K562 (cell line): Measurements from ENCODE around the gene FAM20B. TPM values are rescaled to one million over a fixed set of nuclear protein-coding genes. Genes with fewer than 3 reads are reported as not detected.

Source experiments
- ATAC-seq: fragments of 200-7000 bp; cut with Tn5 transposase; 3 replicates; pipeline ENCODE4 v1.9.1; 2020; ENCODE audit warnings: moderate library complexity
- BruUV-seq: library from RNA; stranded (reverse); fragments of 400-500 nt; replicated peaks from 2 replicates; lab custom pipeline; 2021; lab: Mats Ljungman, UMichigan
- CTCF ChIA-PET: fragments of 300-600 bp; formaldehyde crosslinking; extraction: SDS; loops from one replicate; lab custom pipeline; 2021; ENCODE audit warnings: low intra/inter-chr PET ratio; lab: Yijun Ruan, JAX
- POLR2A ChIA-PET: fragments of 300-600, 350-650 bp; sonication (Branson Sonifier 250); formaldehyde crosslinking; extraction: SDS; loops from one replicate; lab custom pipeline; 2021; ENCODE audit warnings: antibody characterized with exemption, inconsistent platforms; lab: Yijun Ruan, JAX
- DNase-seq, 4 experiments: peaks; one replicate each; pipeline versions ENCODE4 v3.0.0 to v3.0.0-alpha.2; 2011 to 2018; ENCODE audit warnings: low spot score in 3 of 4, mixed read lengths in 3 of 4; ENCODE audit errors: extremely low read depth in 1 of 4
- FAIRE-seq: peaks from 2 replicates; lab custom pipeline; 2011; peaks lifted over from hg19 to GRCh38; lab: Jason Lieb, UNC
- H2AFZ ChIP-seq: 2 replicates; pipeline ENCODE4 v1.6.0; 2011; ENCODE audit warnings: low read depth, low read length, control low read depth, inconsistent platforms
- H3K27ac ChIP-seq: fragments of 200-600 bp; 3 replicates; pipeline ENCODE4 v1.8.0; 2011; ENCODE audit warnings: low read depth, mild to moderate bottlenecking, control low read depth, inconsistent platforms, low read length, moderate library complexity, mixed read lengths; ENCODE audit errors: extremely low read depth
- H3K27me3 ChIP-seq, 2 experiments: fragments of 300-600 bp in 1 of 2; 2 replicates in 1 of 2; 3 replicates in 1 of 2; pipeline versions ENCODE4 v1.6.0 to v1.8.0; 2011; ENCODE audit warnings: inconsistent platforms in 2 of 2, low read length in 2 of 2, mild to moderate bottlenecking in 1 of 2, mixed read lengths in 1 of 2, moderate library complexity in 1 of 2; ENCODE audit not compliant: control insufficient read depth in 2 of 2, insufficient read depth in 2 of 2
- H3K36me3 ChIP-seq: fragments of 300-600 bp; 3 replicates; pipeline ENCODE4 v1.8.0; 2011; ENCODE audit warnings: mild to moderate bottlenecking, low read length, inconsistent platforms; ENCODE audit not compliant: control insufficient read depth, insufficient read depth
- H3K4me1 ChIP-seq, 2 experiments: fragments of 200-600 bp in 1 of 2; replicated peaks in 1 of 2; 2 replicates in 1 of 2; 3 replicates in 1 of 2; pipeline versions ENCODE4 v1.5.1 to v1.8.0; 2011; ENCODE audit warnings: inconsistent platforms in 2 of 2, low read length in 2 of 2, mild to moderate bottlenecking in 1 of 2, mixed read lengths in 1 of 2, moderate library complexity in 1 of 2; ENCODE audit not compliant: control insufficient read depth in 2 of 2, insufficient read depth in 2 of 2
- H3K4me2 ChIP-seq: 2 replicates; pipeline ENCODE4 v1.6.1; 2011; ENCODE audit warnings: low read length, control low read depth, inconsistent platforms, mixed read lengths; ENCODE audit not compliant: insufficient read depth
- H3K4me3 ChIP-seq: fragments of 200-600 bp; sonication (generic), shearing (Covaris generic); 2 replicates; pipeline ENCODE4 v1.5.1; 2016; ENCODE audit warnings: control low read depth, inconsistent platforms
- H3K79me2 ChIP-seq: fragments of 200-600 bp; 3 replicates; pipeline ENCODE4 v1.8.0; 2011; ENCODE audit warnings: low read length, inconsistent platforms; ENCODE audit not compliant: control insufficient read depth, insufficient read depth
- H3K9ac ChIP-seq, 2 experiments: 2 replicates each; pipeline versions ENCODE4 v1.6.0 to v1.6.1; 2011; ENCODE audit warnings: low read depth in 2 of 2, low read length in 2 of 2, control low read depth in 1 of 2, inconsistent platforms in 1 of 2, mild to moderate bottlenecking in 1 of 2, mixed read lengths in 1 of 2; ENCODE audit not compliant: insufficient read depth in 1 of 2
- H3K9me1 ChIP-seq: one replicate; pipeline ENCODE4 v1.6.0; 2011; ENCODE audit warnings: inconsistent platforms, mild to moderate bottlenecking, low read length, moderate library complexity; ENCODE audit not compliant: control insufficient read depth, insufficient read depth
- H3K9me3 ChIP-seq: replicated peaks from 2 replicates; pipeline ENCODE4 v1.5.1; 2011; ENCODE audit warnings: low read depth, low read length, inconsistent platforms; ENCODE audit not compliant: control insufficient read depth, insufficient read depth
- H4K20me1 ChIP-seq: replicated peaks from 2 replicates; pipeline ENCODE4 v1.6.1; 2011; ENCODE audit warnings: low read length, inconsistent platforms, mixed read lengths; ENCODE audit not compliant: control insufficient read depth, insufficient read depth
- ARID4B ChIP-seq: sonication (generic); formaldehyde crosslinking; IDR thresholded peaks from 2 replicates; pipeline ENCODE4 v1.8.0; 2022; ENCODE audit warnings: mild to moderate bottlenecking, missing genetic modification reagents
- CBFA2T2 ChIP-seq: fragments of 450-650 bp; conservative IDR thresholded peaks from 2 replicates; pipeline ENCODE4 v1.6.1; 2017; ENCODE audit warnings: mild to moderate bottlenecking
- EGR1 ChIP-seq: fragments of 450-650 bp; conservative IDR thresholded peaks from 2 replicates; pipeline ENCODE4 v1.6.1; 2017; ENCODE audit warnings: mild to moderate bottlenecking
- FOSL1 ChIP-seq: fragments of 200-800 bp; sonication (Bioruptor generic); conservative IDR thresholded peaks from 2 replicates; pipeline ENCODE4 v1.6.1; 2016; ENCODE audit warnings: missing genetic modification characterization, missing compliant biosample characterization
- POLR2A ChIP-seq: fragments of 450-650 bp; conservative IDR thresholded peaks from 2 replicates; pipeline ENCODE4 v1.6.1; 2016
- PYGO2 ChIP-seq: fragments of 450-650 bp; IDR thresholded peaks from 2 replicates; pipeline ENCODE4 v1.6.1; 2016; ENCODE audit warnings: mild to moderate bottlenecking, missing genetic modification characterization, moderate library complexity, missing compliant biosample characterization
- TCFL5 ChIP-seq: fragments of 250-450 bp; sonication (Bioruptor Pico); conservative IDR thresholded peaks from 2 replicates; pipeline ENCODE4 v1.6.1; 2021; ENCODE audit warnings: mild to moderate bottlenecking, moderate library complexity, matching md5 sums
- TFAM ChIP-seq: fragments of 250-450 bp; sonication (Bioruptor Pico); conservative IDR thresholded peaks from 2 replicates; pipeline ENCODE4 v1.5.0; 2021; ENCODE audit warnings: mild to moderate bottlenecking, moderate library complexity
- VEZF1 ChIP-seq: fragments of 200-800 bp; sonication (Bioruptor generic); IDR thresholded peaks from 2 replicates; pipeline ENCODE4 v1.6.1; 2017; ENCODE audit warnings: missing genetic modification characterization, missing compliant biosample characterization
- ZNF408 ChIP-seq: fragments of 250-450 bp; sonication (Bioruptor Pico); IDR thresholded peaks from 2 replicates; pipeline ENCODE4 v1.4.0; 2020; ENCODE audit warnings: low read depth, mild to moderate bottlenecking, moderate library complexity
- ZNF584 ChIP-seq: fragments of 200-800 bp; sonication (Bioruptor generic); IDR thresholded peaks from 2 replicates; pipeline ENCODE4 v1.6.1; 2016; ENCODE audit warnings: low read depth, mild to moderate bottlenecking, missing genetic modification characterization, missing compliant biosample characterization
- ZNF830 ChIP-seq: fragments of 250-450 bp; sonication (Bioruptor Pico); IDR thresholded peaks from 2 replicates; pipeline ENCODE4 v1.5.0; 2021; ENCODE audit warnings: mild to moderate bottlenecking
- WGBS: fragments of 100-300 bp; shearing (Covaris generic); methylation state at CpG from one replicate; pipeline ENCODE4 v1.1.6; 2016; ENCODE audit warnings: low coverage, mixed read lengths; ENCODE audit not compliant: insufficient coverage; ENCODE audit errors: missing lambda C conversion rate; 5-methylcytosine and 5-hydroxymethylcytosine counted together
- in situ Hi-C: fragments of 300-500 bp; cut with MboI; formaldehyde crosslinking; loops from 4 replicates; pipeline ENCODE4 v1.15.0; 2018; ENCODE audit warnings: inconsistent platforms, mixed read lengths
- intact Hi-C: fragments of 100-400 bp; cut with micrococcal nuclease; formaldehyde crosslinking; loops from 2 replicates; pipeline ENCODE4 v1.14.2; 2022
- polyA plus RNA-seq, 8 experiments: library from polyadenylated mRNA; depleted of rRNA in 4 of 8; stranded (reverse) in 5 of 8; unstranded in 3 of 8; fragments of >200 nt; fragmentation: Nextera tagmentation in 2 of 8; fragmentation: Illumina TruSeq in 1 of 8; extraction: Ambion mirVana in 2 of 8; extraction: Trizol in 1 of 8; gene quantifications; 2 replicates each; pipeline versions ENCODE4 v1.2.1 to v1.2.3, GENCODE V29; 2011 to 2014; ENCODE audit warnings: inconsistent platforms in 1 of 8, missing spikeins in 1 of 8
- total RNA-seq, 7 experiments: library from RNA; depleted of rRNA in 6 of 7; stranded (reverse); fragments of >200 nt in 6 of 7; fragmentation: Illumina TruSeq in 2 of 7; extraction: Trizol in 2 of 7; gene quantifications; 2 replicates each; pipeline versions ENCODE4 v1.2.1 to v1.2.3, GENCODE V29; 2011 to 2021; ENCODE audit warnings: low replicate concordance in 1 of 7

FAM20B gene
- total and polyA plus RNA-seq, 9 of the 15 experiments (the other 6 are each of a cell fraction or from before 2014, with no cell fraction given), result 7.2 to 67.5 (median 42.9) TPM

- WGBS, result 29% methylated on average over 2 of the region's 2 CpGs
- POLR2A ChIA-PET, result interaction anchor here (0.5 to 3.6 kb wide), 3 partner anchors 9 to 32 kb away, joined by 3 to 29 read pairs (median 4); no protein-coding TSS in a partner anchor
- no peaks in the 10 kb centered on the region for H3K27me3 ChIP-seq
- H2AFZ ChIP-seq, result no peak overlapping the region
- H3K9me3 ChIP-seq, result no peaks in the 10 kb centered on the region
- no peak overlapping the region for H3K27ac ChIP-seq
- H3K79me2 ChIP-seq, result peaks cover 83% of the 10 kb centered on the region
- in situ Hi-C loops, result no loop called here
- H3K4me3 ChIP-seq, result no peak overlapping the region
- ATAC-seq (no peak), DNase-seq (no peak), FAIRE-seq (no peak)
- peaks cover 30 to 63% of the 10 kb centered on the region in 2 experiments for H3K4me1 ChIP-seq
- intact Hi-C loops, result no loop called here
- CTCF ChIA-PET, result no interaction called here
- no TSS peak for BruUV-seq
- H3K36me3 ChIP-seq, result no peaks in the 10 kb centered on the region; the same call in 1 of the 3 replicates
- H4K20me1 ChIP-seq, result peaks cover 13% of the 10 kb centered on the region
- H3K4me2 ChIP-seq, result no peak overlapping the region; the same call in 1 of the 2 replicates
- no peak overlapping the region for H3K9ac ChIP-seq
- H3K9me1 ChIP-seq, result peaks cover 2% of the 10 kb centered on the region
- TF ChIP-seq ZNF830 (no peak), VEZF1 (CRISPR knock-in tag) (no peak), TCFL5 (CRISPR knock-in tag) (no peak), CBFA2T2 (no peak), FOSL1 (tag) (0 out of 2 replicates have a peak, but pooled peaks have one; percentile 8), ARID4B (CRISPR knock-in tag) (no peak), POLR2A (no peak), TFAM (CRISPR knock-in tag) (no peak), ZNF408 (no peak), EGR1 (no peak), PYGO2 (tag) (no peak), ZNF584 (CRISPR knock-in tag) (no peak)
Measured at GRCh38 chr1:179036844-179037465, 11.3 kb downstream of the FAM20B start.
